ENCODE results near the gene PLEKHA5.
"Not testable (repeated sequence)": the region's sequence is repeated elsewhere in the genome, so short reads cannot be mapped to it uniquely, and the experiment has no call there.

PLEKHA5 gene

DNA sequence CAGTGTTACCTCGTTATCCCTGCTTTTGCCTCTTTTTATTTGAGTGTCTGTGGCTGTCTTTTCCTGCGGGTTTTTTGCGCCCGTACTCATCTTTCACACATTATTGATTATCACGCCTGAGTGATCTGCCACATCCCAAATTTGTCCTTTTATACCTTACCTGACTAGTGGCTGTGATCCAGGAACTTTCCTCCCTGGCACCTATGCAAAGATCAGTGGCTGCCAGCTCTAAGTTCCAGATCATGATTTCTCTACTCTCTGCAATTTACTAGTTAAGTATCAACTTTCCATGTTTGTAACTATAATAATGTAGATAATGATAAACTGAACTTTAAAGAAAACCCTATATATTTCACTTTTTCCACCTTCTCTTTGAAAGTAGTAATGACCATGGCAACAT, 36.9 kb downstream of the PLEKHA5 start:
- in situ Hi-C loops (cut with MboI; ENCODE audit: low sequenced_read_pairs), result no loop called here

DNA sequence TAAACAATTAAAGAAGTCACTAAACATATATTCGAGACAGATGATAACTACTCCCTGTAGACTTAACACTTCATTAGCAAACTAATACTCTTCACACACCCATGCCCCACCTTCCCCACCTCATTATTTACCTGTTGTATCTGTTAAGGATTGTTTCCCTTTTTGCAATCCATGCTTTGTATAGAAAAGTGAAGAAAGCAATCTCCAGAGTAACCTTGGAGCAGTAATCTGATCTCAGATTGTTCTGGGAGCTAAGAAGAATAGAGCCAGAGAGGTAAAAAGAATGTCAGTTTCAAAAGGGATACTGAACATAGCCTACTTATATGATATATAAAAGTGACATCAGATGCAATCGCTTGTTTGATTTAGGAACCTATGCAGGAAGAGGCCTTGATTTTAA, 37.4 kb downstream of the PLEKHA5 start:
- in situ Hi-C loops (cut with MboI; ENCODE audit: low sequenced_read_pairs), result no loop called here

DNA sequence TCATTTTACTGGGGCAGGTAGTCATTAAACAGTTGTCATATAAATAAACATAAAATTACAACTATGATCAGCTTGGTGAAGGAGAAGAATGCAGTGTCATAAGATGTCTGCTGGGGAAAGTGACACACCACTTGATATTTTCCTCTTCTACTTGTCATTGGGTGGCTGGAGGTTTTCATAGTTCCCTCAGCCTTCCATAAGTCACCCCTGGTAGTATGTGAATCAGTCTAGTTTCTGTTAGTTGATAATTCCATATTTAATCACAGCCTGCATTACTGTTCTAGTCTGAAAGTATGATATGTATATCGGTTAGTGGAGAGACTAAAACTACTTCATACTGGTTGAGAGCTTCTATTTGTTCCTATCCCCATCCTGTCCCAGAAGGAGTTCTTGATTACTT, 38.2 kb downstream of the PLEKHA5 start:
- in situ Hi-C loops (cut with MboI; ENCODE audit: low sequenced_read_pairs), result no loop called here

DNA sequence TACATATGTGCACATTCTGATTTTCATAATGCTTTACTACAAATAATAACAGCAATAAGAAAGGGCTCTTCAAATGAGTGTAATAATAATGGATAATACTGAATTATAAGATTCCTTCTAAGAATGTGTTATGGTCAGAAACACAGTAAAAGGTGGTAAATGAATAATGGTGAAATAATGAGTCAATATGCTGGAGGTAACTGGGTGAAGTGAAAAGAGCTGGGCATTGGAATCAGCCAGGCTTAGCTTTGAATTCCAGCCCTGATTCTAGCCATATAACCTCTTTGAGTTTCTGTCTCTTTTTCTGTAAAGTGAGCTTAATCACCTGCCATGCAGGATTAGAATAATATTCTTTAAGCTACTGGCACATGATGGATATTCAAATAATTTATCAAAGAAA, 39.1 kb downstream of the PLEKHA5 start:
- in situ Hi-C loops (cut with MboI; ENCODE audit: low sequenced_read_pairs), result no loop called here

DNA sequence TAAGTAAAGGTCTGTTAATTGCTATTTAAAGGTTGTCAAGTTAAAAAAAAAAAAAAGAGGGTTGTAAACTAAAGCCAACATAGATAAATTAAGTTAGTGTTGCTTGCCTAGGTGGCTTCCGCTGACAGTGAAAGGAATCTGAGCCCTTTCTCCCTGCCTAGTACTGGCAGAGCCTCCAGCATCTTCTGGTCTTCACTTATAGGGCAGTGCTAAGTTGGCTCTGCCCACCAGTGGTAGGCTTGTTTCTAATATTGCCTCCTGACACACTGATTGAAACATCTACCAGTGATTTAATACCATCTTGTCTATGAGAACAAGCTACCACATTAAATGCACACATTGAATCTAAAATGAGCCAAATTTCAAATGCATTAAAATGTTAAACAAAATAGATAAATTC, 39.7 kb downstream of the PLEKHA5 start:
- in situ Hi-C loops (cut with MboI; ENCODE audit: low sequenced_read_pairs), result no loop called here

DNA sequence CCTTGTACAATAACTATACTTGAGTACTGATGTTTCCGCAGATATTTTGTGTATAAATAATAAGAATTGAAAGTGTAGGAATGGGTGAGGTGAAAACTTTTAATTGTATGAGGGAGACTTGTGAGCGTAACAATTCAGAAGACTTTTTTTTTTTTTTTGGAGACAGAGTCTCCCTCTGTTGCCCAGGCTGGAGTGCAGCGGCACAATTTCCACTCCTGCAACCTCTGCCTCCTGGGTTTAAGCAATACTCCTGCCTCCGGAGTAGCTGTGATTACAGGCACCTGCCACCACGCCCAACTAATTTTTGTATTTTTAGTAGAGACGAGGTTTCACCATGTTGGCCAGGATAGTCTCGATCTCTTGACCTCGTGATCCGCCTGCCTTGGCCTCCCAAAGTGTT, 40.8 kb downstream of the PLEKHA5 start:
- in situ Hi-C loops (cut with MboI; ENCODE audit: low sequenced_read_pairs), result not testable (repeated sequence)

DNA sequence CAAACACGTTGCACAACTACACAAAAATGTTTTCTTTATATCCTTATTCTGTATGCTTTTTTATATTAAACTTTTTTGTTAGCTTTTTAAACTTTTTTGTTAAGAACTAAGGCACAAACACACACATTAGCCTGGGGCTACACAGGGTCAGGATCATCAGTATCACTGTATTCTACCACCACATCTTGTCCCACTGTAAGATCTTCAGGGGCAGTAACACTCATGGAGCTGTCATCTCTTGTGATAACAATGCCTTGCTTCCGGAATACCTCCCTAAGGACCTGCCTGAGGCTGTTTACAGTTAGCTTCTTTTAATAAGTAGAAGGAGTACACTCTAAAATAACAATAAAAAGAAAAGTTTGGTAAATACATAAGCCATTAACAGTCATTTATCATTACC, 42.2 kb downstream of the PLEKHA5 start:
- in situ Hi-C loops (cut with MboI; ENCODE audit: low sequenced_read_pairs), result no loop called here

DNA sequence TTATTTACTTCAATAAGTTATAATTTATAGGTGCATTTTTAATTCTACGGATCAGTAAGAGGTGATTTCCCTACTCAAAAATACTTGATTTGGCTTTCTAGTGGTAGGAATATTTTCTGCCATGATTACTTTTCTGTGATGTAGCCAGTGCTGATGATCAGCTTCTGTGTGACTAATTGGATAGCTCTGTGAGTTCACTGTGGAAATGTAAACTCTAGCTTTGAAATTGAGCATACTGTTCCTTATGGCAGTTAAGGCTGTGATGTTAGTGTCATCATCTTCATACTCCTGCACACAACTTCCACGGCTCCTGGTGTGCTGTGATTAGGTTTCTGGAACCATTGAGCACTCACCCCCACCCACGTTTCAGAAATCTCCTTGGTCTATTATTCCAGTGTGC, 48.2 kb downstream of the PLEKHA5 start:
- in situ Hi-C loops (cut with MboI; ENCODE audit: low sequenced_read_pairs), result no loop called here

DNA sequence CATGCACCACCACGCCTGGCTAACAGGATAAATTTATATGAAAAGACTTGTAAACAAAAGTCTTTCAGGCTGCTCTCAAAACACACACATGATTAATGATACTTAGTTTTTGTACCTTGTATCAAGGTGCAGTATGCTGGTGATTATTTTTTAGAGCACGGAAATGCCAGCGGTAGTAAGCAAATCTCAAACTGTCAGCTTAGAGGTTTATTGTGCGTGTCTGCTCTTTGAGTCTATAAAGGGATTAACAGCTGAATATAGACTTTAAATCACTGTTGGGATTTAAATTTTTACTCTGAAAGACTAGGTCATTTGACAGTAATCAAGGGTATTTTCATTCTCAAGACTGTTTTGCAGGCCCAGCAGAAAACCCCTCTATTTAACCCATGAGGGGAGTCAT, 50.5 kb downstream of the PLEKHA5 start:
- in situ Hi-C loops (cut with MboI; ENCODE audit: low sequenced_read_pairs), result no loop called here

DNA sequence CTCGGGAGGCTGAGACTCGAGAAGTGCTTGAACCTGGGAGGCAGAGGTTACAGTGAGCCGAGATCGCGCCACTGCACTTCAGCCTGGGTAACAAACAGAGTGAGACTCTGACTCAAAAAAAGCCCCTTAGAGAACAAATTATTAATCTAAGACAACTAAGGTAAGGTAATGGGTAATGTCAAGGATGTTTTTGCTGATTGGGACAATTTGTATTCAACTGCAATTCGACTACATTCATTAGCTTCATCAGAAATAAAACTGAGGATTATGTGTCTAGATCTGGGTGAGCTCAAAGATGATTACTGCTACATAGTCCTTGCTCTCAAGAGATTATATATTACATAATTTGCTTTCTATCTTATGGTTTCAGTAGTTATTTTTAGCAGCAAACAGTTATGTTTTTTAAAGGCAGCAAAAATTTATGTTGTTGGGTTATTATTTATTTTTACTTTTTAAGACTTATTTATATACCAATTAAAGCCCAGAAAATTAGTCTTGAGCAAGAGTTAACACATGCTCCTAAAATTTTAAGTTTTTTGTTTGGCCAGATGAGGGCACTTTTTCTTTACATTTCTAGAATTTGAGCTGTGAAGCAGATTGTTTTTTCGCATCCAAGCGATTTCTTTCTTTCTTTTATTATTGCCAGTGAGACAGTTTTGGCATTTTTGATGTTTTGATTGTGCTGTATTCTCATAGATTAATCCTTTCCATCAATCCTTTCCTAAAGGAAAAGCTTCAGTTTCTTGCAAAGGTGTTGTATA, 52.3 kb downstream of the PLEKHA5 start:
- in situ Hi-C loops (cut with MboI; ENCODE audit: low sequenced_read_pairs), result no loop called here

DNA sequence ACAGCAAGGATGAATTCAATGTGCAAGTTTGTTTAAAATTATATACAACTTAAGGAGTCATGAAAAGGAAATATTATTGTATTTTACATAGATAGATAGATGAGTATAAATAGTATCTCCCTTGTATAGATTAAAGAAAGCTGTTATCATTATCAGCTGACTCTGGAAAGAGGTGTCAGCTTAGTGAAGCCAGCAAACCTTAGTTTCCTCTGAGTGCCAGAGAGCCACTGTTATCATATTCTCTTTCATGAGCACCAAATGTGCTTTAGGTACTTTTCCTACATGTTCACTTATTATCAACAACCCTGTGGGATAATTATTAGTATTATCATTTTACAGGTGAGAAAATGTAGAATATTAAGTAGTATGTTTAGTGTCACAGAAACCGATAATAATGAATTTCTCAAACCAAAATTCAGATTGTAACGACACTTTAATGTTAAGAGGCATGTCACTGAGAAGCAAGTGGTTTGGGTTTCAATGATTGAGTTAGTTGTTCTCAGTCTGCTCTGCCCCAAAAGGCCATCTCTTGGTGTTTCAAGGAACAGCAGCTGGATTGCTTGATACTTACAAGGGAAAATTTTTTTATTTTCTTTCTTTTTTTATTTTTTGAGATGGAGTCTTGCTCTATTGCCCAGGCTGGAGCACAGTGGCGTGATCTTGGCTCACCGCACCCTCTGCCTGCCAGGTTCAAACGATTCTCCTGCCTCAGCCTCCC, 53.7 kb downstream of the PLEKHA5 start:
- in situ Hi-C loops (cut with MboI; ENCODE audit: low sequenced_read_pairs), result no loop called here

DNA sequence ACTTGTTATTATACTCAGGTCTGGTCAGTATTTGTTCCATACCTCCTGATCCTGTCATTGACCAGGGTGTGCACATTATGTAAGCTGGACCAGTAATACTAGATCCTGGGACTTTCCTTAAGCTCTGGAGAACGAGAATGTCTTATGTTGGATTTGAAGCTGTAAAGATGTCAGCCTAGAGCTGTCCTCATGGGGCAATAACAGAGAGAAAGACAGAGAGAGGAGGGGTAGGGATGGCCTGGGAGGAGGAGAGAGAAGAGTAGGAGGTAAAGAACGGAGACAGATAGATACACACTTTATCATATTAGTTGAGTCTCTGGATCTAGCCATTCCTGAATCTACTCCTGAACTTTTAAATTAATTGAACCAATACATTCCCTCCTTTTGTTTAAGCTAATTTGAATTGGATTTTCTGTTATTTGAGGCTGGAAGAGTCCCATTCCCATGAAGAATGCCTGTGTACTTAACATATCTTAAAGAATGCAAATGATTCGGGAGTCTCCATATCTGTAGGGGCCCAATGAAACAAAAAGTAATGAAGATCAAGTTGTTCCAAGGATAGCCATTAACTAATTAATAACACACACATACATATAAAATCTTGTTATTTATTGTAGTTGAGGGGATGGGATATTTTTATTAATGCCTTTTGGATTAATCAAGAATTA, 55.9 kb downstream of the PLEKHA5 start:
- in situ Hi-C loops (cut with MboI; ENCODE audit: low sequenced_read_pairs), result no loop called here

DNA sequence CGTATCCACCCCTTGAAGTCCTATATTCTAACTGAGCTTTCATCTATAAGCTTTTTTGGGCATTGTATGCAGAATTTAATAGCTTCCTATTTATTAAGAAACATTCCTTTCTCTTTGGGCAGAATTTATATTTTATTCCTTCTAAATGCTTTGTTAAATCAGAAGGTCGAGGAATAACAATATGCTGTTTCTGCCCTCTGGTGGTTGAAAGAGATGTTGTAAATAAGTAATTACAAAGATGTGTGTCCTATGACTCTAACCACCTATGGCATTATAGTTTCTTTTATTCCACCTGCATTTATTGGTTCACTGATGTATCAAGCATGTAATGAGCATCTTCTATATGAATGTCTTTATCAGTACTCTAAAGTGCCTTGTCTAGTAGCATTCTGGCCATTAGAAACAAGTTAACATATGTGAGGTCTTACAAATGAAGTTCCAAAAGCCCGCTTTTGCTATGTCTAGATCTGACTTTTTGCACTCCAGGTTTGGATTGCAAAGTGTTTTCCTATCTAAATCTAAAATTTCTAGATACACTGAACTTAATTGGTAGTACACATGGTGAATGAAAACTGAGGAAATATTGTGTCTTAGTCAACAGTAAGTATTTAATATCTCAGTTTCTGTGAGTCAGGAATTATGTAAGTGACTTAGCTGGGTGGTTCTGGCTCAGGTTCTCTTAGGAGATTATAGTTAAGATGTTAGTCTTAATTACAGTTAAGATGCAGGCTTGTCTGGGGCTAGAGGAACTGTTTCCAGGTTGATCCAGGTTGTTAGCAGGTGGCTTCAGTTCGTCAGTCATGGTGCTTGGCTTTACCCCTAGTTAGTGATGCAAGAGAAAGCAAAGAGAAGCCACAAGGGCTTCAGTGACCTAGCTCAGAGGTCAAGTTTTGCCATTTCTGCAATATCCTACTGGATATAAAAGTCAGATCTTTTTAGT, 57.5 kb downstream of the PLEKHA5 start:
- in situ Hi-C loops (cut with MboI; ENCODE audit: low sequenced_read_pairs), result no loop called here

DNA sequence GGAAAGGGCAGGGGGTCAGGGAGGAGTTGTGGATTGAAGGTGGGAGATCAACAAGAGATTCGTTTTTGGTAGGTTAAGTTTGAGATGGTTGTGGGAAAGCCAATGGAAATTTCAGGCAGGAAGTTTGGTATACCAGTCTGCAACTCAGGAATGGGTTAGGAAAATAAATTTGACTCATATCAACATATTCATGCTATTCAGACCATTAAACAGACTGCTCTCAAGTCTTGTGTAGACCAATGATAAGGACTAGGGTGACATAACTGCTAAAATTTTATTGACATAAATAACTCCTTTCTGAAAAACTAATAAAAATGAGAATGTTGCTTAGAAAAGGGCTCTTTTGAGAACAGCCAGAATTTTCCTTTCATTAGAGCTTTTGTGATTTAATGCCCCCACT, 60.0 kb downstream of the PLEKHA5 start:
- in situ Hi-C loops (cut with MboI; ENCODE audit: low sequenced_read_pairs), result no loop called here

DNA sequence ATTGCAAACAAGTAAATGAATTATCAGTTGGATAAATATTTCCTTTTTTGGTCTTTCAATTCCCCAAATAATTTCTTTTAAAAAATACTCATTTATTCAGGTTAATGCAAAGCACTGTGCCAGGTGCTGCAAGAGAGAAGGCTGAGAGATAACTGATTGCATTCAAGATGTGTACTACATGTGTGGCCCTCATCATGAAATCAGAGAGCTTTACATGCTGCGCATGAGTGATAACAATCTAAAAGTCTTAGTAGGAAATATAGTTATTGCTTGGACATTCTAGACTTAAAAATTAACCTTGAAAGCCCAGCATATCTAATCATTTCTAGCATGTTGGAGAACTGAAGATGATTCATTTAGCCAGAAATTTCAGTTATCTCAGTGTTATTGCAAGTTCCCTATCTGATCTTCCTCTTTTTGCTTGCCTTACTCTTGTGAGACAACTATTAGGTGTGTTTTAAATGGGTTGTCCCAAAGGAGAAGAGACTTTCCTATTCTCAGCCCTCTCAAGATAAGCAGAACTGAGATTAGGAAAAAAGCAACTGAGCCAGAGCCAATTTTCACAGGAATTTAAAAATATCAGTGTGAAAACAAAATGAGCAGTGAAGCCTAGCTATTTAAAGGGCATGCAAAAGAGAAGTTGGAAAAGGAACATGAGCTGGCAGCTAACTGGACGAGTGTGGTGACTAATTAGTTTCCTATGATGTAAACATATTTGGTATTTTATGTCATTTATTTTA, 60.9 kb downstream of the PLEKHA5 start:
- in situ Hi-C loops (cut with MboI; ENCODE audit: low sequenced_read_pairs), result no loop called here

DNA sequence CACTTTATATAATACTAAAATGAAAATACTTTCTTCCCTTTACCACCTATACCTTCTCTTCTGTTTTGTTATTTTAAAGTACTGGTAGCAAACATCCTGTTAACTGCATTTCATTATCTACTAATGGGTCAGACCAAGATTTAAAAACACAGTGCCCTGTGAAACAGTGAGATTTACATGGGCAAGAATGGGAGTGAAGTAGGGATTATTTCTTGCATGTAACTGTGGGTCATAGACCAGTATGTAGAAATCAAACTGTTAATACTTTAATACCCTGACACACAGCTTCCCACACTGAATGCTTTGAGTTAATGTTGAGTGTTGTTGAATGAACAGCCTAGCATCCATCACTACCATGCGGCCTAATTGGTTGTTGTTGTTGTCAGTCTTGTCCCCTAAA, 61.6 kb downstream of the PLEKHA5 start:
- in situ Hi-C loops (cut with MboI; ENCODE audit: low sequenced_read_pairs), result no loop called here

DNA sequence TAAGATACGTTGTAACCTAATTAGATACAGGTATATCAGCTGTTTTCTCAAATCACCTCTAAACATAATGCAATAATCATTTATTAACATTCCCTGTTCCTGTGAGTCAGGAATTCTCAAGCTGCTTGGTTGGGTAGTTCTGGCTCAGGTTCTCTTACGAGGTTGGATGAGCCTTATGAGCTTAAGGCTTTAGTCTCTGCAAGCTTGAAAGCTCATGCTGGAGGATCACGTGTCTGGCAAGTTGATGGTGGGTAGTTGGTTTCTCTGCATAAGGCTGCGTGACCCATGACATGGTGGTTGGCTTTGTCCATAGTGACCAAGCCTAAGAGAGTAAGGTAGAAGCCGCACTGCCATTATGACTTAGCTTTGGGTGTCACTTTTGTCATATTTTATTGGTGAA, 62.0 kb downstream of the PLEKHA5 start:
- in situ Hi-C loops (cut with MboI; ENCODE audit: low sequenced_read_pairs), result no loop called here

DNA sequence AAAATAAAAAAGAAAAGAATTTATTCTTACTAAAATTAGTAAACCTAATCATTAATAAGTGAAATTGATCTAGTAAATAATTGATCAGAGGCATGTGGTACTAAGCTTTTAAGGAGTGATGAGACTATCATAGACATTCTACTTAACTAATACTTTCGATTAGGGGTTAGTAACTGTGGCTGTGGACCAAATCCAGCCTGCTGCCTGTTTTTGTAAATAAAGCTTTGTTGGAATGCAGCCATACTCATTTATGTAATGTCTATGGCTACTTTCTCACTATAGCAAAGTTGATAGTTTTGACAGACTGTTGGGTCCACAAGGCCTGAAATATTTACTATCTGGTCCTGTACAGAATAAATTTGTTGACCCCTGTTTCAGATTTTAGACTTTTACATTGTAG, 63.2 kb downstream of the PLEKHA5 start:
- in situ Hi-C loops (cut with MboI; ENCODE audit: low sequenced_read_pairs), result no loop called here

DNA sequence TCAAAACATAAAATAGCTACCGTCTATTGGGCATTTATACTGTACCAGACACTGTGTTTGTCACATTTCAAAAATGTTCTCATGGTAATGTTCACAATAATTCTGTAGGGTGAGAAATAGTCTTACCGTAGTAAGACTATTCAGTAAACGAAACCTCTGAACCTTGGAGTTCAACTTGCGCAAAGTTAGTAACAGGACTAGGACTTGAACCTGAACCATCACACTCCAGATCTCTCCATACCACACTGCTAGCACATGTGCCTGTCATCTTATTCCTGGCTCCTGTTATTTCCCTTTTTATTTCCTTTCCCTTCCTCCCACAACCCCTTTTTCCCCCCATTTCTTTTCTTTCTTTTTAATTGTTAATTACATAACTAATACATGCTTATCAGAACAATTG, 65.4 kb downstream of the PLEKHA5 start:
- in situ Hi-C loops (cut with MboI; ENCODE audit: low sequenced_read_pairs), result no loop called here

DNA sequence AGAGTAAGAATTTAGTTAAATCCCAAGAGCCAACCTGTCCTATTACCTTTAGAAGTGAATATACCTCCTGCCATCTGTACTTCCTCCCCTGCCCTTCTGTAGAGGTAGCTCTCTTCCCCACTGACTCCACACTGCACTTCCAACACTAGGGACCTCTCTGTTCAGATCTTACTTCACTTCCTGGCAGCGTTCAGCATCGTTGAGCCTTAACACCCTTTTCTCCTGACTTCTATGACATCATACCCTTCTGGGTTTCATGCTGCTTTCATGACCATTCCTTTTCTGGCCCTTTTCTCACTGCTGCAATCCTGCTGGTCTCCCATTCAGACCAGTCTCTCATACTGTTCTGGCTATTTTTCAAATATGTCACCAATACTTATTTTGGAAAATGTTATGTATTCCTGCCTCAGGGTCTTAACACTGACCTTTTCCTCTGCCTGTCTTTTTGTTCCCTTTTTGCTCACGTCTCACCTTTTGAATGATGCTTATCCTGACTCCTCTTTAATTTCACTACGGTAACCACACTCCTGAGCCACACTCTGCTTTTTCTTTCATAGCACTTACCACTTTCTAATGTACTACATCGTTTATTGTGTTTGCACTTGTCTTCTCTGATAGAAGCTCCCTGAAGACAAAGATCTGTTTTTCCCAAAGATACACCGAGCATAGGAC, 67.6 kb downstream of the PLEKHA5 start:
- in situ Hi-C loops (cut with MboI; ENCODE audit: low sequenced_read_pairs), result no loop called here
